IMR-90 (cell line): ENCODE data around the gene SPECC1L. TPM values are rescaled to one million over a fixed set of nuclear protein-coding genes. Genes with fewer than 3 reads are reported as not detected.

Experiments
- ATAC-seq: fragments of 200-7000 bp; cut with Tn5 transposase; 2 replicates; pipeline ENCODE4 v1.9.1; 2020; ENCODE audit warnings: low read depth, mild to moderate bottlenecking, moderate library complexity
- BruUV-seq: library from RNA; stranded (reverse); fragments of 400-500 nt; replicated peaks from 2 replicates; lab custom pipeline; 2021; lab: Mats Ljungman, UMichigan
- CTCF ChIA-PET: fragments of 300-600 bp; formaldehyde crosslinking; extraction: SDS; loops from one replicate; lab custom pipeline; 2021; ENCODE audit warnings: antibody characterized with exemption; lab: Yijun Ruan, JAX
- POLR2A ChIA-PET: fragments of 300-600 bp; sonication (Branson Sonifier 250); formaldehyde crosslinking; loops from one replicate; lab custom pipeline; 2022; ENCODE audit warnings: antibody characterized with exemption; ENCODE audit not compliant: unreplicated experiment; lab: Charles Lee
- DNase-seq: peaks from one replicate; pipeline ENCODE4 v3.0.0; 2013
- H2AFZ ChIP-seq: replicated peaks from 2 replicates; pipeline ENCODE3; 2013; ENCODE audit warnings: low read length, mild to moderate bottlenecking; ENCODE audit not compliant: poor library complexity
- H2AK5ac ChIP-seq: 2 replicates; pipeline ENCODE4 v1.6.1; 2013; ENCODE audit warnings: low read depth, low read length, inconsistent platforms
- H2AK9ac ChIP-seq: replicated peaks from 2 replicates; pipeline ENCODE3; 2013; ENCODE audit warnings: mild to moderate bottlenecking, low read depth, low read length, moderate library complexity; ENCODE audit not compliant: poor library complexity
- H2BK120ac ChIP-seq: 2 replicates; pipeline ENCODE4 v1.6.1; 2013; ENCODE audit warnings: low read depth, low read length, inconsistent platforms
- H2BK15ac ChIP-seq: 3 replicates; pipeline ENCODE4 v1.6.1; 2013; ENCODE audit warnings: low read depth, low read length, inconsistent platforms
- H2BK20ac ChIP-seq: 2 replicates; pipeline ENCODE4 v1.6.1; 2013; ENCODE audit warnings: low read depth, mild to moderate bottlenecking, inconsistent platforms, low read length, moderate library complexity
- H2BK5ac ChIP-seq: 2 replicates; pipeline ENCODE4 v1.6.1; 2013; ENCODE audit warnings: mild to moderate bottlenecking, low read depth, low read length, inconsistent platforms; ENCODE audit not compliant: poor library complexity, severe bottlenecking
- H3K14ac ChIP-seq: replicated peaks from 2 replicates; pipeline ENCODE4 v1.6.1; 2013; ENCODE audit warnings: low read depth, low read length, inconsistent platforms
- H3K18ac ChIP-seq: 2 replicates; pipeline ENCODE4 v1.6.1; 2013; ENCODE audit warnings: low read depth, low read length, control low read depth
- H3K23ac ChIP-seq: 2 replicates; pipeline ENCODE4 v1.6.1; 2013; ENCODE audit warnings: low read depth, low read length, inconsistent platforms
- H3K27ac ChIP-seq: 2 replicates; pipeline ENCODE4 v1.5.1; 2013; ENCODE audit warnings: mild to moderate bottlenecking, control low read depth, low read length; ENCODE audit not compliant: insufficient read depth
- H3K27me3 ChIP-seq: 2 replicates; pipeline ENCODE4 v1.6.1; 2013; ENCODE audit warnings: low read length; ENCODE audit not compliant: control insufficient read depth, insufficient read depth
- H3K36me3 ChIP-seq: 2 replicates; pipeline ENCODE4 v1.6.1; 2013; ENCODE audit warnings: low read length, mixed read lengths; ENCODE audit not compliant: control insufficient read depth, insufficient read depth
- H3K4ac ChIP-seq: 2 replicates; pipeline ENCODE4 v1.6.1; 2013; ENCODE audit warnings: low read depth, low read length, inconsistent platforms
- H3K4me1 ChIP-seq: 2 replicates; pipeline ENCODE4 v1.6.1; 2013; ENCODE audit warnings: low read length, mixed read lengths; ENCODE audit not compliant: control insufficient read depth, insufficient read depth
- H3K4me2 ChIP-seq: 2 replicates; pipeline ENCODE4 v1.6.1; 2013; ENCODE audit warnings: low read depth, mild to moderate bottlenecking, control low read depth, low read length, moderate library complexity
- H3K4me3 ChIP-seq: 2 replicates; pipeline ENCODE4 v1.5.1; 2013; ENCODE audit warnings: low read depth, mild to moderate bottlenecking, control low read depth, low read length, moderate library complexity; ENCODE audit not compliant: insufficient read depth
- H3K56ac ChIP-seq: 2 replicates; pipeline ENCODE4 v1.6.1; 2013; ENCODE audit warnings: low read length, inconsistent platforms; ENCODE audit not compliant: insufficient read depth; ENCODE audit errors: extremely low read depth
- H3K79me1 ChIP-seq, 2 experiments: 2 replicates each; pipeline ENCODE4 v1.6.1; 2013; ENCODE audit warnings: low read length in 2 of 2, inconsistent platforms in 1 of 2, low read depth in 1 of 2
- H3K9ac ChIP-seq: 2 replicates; pipeline ENCODE4 v1.6.1; 2013; ENCODE audit warnings: low read depth, low read length, control low read depth
- H3K9me1 ChIP-seq: 2 replicates; pipeline ENCODE4 v1.6.1; 2013; ENCODE audit warnings: low read length, inconsistent platforms; ENCODE audit not compliant: insufficient read depth
- H3K9me3 ChIP-seq: 2 replicates; pipeline ENCODE4 v1.6.1; 2013; ENCODE audit warnings: low read length; ENCODE audit not compliant: control insufficient read depth, insufficient read depth
- H4K20me1 ChIP-seq: 2 replicates; pipeline ENCODE4 v1.6.1; 2013; ENCODE audit warnings: low read length, inconsistent platforms; ENCODE audit not compliant: insufficient read depth
- H4K5ac ChIP-seq: 2 replicates; pipeline ENCODE4 v1.6.1; 2013; ENCODE audit warnings: mild to moderate bottlenecking, low read depth, low read length, control low read depth
- H4K8ac ChIP-seq, 2 experiments: 2 replicates each; pipeline ENCODE4 v1.6.1; 2013; ENCODE audit warnings: low read depth in 2 of 2, low read length in 2 of 2, control low read depth in 1 of 2, inconsistent platforms in 1 of 2
- H4K91ac ChIP-seq: 2 replicates; pipeline ENCODE4 v1.6.1; 2013; ENCODE audit warnings: low read depth, low read length, inconsistent platforms; ENCODE audit not compliant: insufficient read depth
- BHLHE40 ChIP-seq: fragments of 150-350 bp; IDR thresholded peaks from 2 replicates; pipeline ENCODE4 v1.6.1; 2016; ENCODE audit warnings: mild to moderate bottlenecking, low read depth, low read length
- CEBPB ChIP-seq: IDR thresholded peaks from 2 replicates; pipeline ENCODE4 v1.6.1; 2012; ENCODE audit warnings: low read depth, low read length, improper control_type of control experiment
- CHD1 ChIP-seq: IDR thresholded peaks from 2 replicates; pipeline ENCODE4 v1.6.1; 2012; ENCODE audit warnings: low read depth, low read length, improper control_type of control experiment
- FOS ChIP-seq: fragments of 150-350 bp; IDR thresholded peaks from 2 replicates; pipeline ENCODE4 v1.6.1; 2016; ENCODE audit warnings: low read depth, low read length
- MAFK ChIP-seq: IDR thresholded peaks from 2 replicates; pipeline ENCODE4 v1.6.1; 2012; ENCODE audit warnings: low read depth, low read length, improper control_type of control experiment
- MAZ ChIP-seq: IDR thresholded peaks from 2 replicates; pipeline ENCODE4 v1.6.1; 2012; ENCODE audit warnings: low read depth, mild to moderate bottlenecking, low read length, improper control_type of control experiment, moderate library complexity, borderline replicate concordance
- NFE2L2 ChIP-seq: fragments of 150-350 bp; IDR thresholded peaks from 2 replicates; pipeline ENCODE4 v1.6.1; 2016; ENCODE audit warnings: low read depth, mild to moderate bottlenecking, low read length
- POLR2A ChIP-seq: IDR thresholded peaks from 2 replicates; pipeline ENCODE4 v1.6.1; 2012; ENCODE audit warnings: mild to moderate bottlenecking, low read depth, low read length
- RAD21 ChIP-seq: IDR thresholded peaks from 2 replicates; pipeline ENCODE4 v1.6.1; 2012; ENCODE audit warnings: low read length, improper control_type of control experiment
- RCOR1 ChIP-seq: IDR thresholded peaks from 2 replicates; pipeline ENCODE4 v1.6.1; 2012; ENCODE audit warnings: mild to moderate bottlenecking, low read length, improper control_type of control experiment; ENCODE audit not compliant: insufficient replicate concordance
- SMC3 ChIP-seq: fragments of 150-350 bp; IDR thresholded peaks from 2 replicates; pipeline ENCODE4 v1.6.1; 2016; ENCODE audit warnings: low read depth, mild to moderate bottlenecking, antibody characterized with exemption, low read length, moderate library complexity
- WGBS, 2 experiments: methylation state at CpG; one replicate each; pipeline versions ENCODE4 v1.1.5 to v1.1.7; 2013; ENCODE audit warnings: missing lambda C conversion rate in 2 of 2; ENCODE audit not compliant: insufficient read length in 1 of 2; ENCODE audit errors: extremely low coverage in 2 of 2; 5-methylcytosine and 5-hydroxymethylcytosine counted together
- dilution Hi-C: fragments of 300-500 bp; cut with HindIII; formaldehyde crosslinking; loops from one replicate; pipeline ENCODE4 v1.14.3; 2018; ENCODE audit warnings: low sequenced_read_pairs; ENCODE audit not compliant: unreplicated experiment
- in situ Hi-C: fragments of 300-500 bp; cut with MboI; formaldehyde crosslinking; loops from 3 replicates; pipeline ENCODE4 v1.14.3; 2019; ENCODE audit warnings: low sequenced_read_pairs, inconsistent platforms, mixed read lengths
- intact Hi-C: fragments of 100-400 bp; cut with micrococcal nuclease; formaldehyde crosslinking; loops from 2 replicates; pipeline ENCODE4 v1.10.0; 2022
- polyA plus RNA-seq, 3 experiments: library from polyadenylated mRNA; depleted of rRNA; stranded (reverse); fragments of >200 nt; gene quantifications; 2 replicates each; pipeline ENCODE4 v1.2.3, GENCODE V29; 2012; ENCODE audit warnings: low replicate concordance in 1 of 3
- total RNA-seq: library from RNA; depleted of rRNA; stranded (reverse); fragments of >200 nt; gene quantifications from 2 replicates; pipeline ENCODE4 v1.2.3, GENCODE V29; 2012
- TF ChIP-seq, protein P1 (sequence below): fragments of 150-350 bp; IDR thresholded peaks from 2 replicates; pipeline ENCODE4 v1.6.1; 2017; ENCODE audit warnings: mild to moderate bottlenecking, antibody characterized with exemption, low read length, low read depth
- TF ChIP-seq, protein P2 (sequence below): conservative IDR thresholded peaks from 2 replicates; pipeline ENCODE4 v1.5.1; 2012; ENCODE audit warnings: mild to moderate bottlenecking, low read depth, low read length, improper control_type of control experiment

SPECC1L gene
- total and polyA plus RNA-seq, 2 of the 4 experiments (the other 2 are of a cell fraction) = 18.7 to 44.1 TPM

DNA sequence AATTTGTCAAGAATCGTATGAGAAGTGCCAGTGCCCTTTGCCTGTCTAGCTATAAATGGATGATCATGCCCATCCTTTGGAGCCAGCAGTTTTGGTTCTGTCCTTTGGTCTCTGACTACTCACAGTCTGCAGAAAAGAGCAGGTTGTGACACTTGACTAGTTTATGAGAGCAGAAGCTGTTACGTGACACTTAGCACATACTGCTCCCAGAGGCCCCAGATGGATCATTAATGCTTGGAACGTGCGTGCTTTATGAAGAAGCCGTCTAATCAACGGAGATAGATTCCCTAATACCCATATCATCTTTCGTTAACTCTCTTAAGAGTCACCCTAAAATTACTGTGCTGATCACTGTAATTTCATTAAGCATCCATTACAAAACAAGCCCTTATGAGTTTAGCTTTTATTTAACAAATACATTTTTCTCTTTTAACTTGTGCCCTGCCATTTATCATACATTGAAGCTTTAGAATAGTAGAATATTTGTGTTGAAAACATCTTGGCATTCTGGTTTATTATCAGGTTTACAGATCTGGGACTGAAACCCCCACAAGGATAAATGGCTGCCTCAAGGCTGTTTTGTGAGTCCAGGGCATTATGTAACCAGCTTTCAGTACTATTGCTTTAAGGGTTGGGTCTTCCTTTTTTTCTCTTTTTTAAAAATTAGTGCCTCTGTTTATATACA, 109.7 kb downstream of the SPECC1L start:
- Histone ChIP-seq H3K9me3 (no peaks in the 10 kb centered on the region), H3K9me1 (0 out of 2 replicates have a peak, but pooled peaks cover 2% of the 10 kb centered on the region), H3K4me1 (no peaks in the 10 kb centered on the region), H3K36me3 (peaks cover 16% of the 10 kb centered on the region; the same call in 1 of the 2 replicates), H3K4me2 (no peak overlapping the region), H4K8ac (no peak overlapping the region), H2BK15ac (no peak overlapping the region), H3K23ac (no peak overlapping the region), H4K20me1 (no peaks in the 10 kb centered on the region), H3K56ac (no peak overlapping the region), H2BK20ac (no peak overlapping the region), H3K18ac (no peak overlapping the region), H2AK9ac (no peak overlapping the region), H3K27me3 (no peaks in the 10 kb centered on the region), H3K4ac (no peak overlapping the region), H3K27ac (no peak overlapping the region), H4K91ac (no peak overlapping the region), H2AK5ac (no peak overlapping the region), H2BK5ac (no peak overlapping the region), H3K4me3 (no peak overlapping the region), H3K79me1 (peaks cover 2 to 20% of the 10 kb centered on the region in 2 experiments; a peak in 3 of 4 replicates), H2AFZ (no peak overlapping the region), H3K9ac (no peak overlapping the region), H3K14ac (no peak overlapping the region), H2BK120ac (no peak overlapping the region), H4K5ac (no peak overlapping the region)
- no peak for ATAC-seq
- DNase-seq = no peak
- 90% methylated on average over 1 of the region's 7 CpGs; no CpG with 5 or more reads in 1 of the 2 experiments for WGBS, 2 experiments
- intact Hi-C loops (no loop called here), dilution Hi-C loops (no loop called here), in situ Hi-C loops (no loop called here)
- POLR2A ChIA-PET = no interaction called here
- CTCF ChIA-PET = interaction anchor here (0.7 kb wide), 1 partner anchor 75 kb away, joined by 4 read pairs; no protein-coding TSS in a partner anchor
- no peak for TF ChIP-seq MAFK
- TF ChIP-seq POLR2A = no peak
- TF ChIP-seq SMC3 = no peak
- TF ChIP-seq RAD21 = no peak
- TF ChIP-seq CEBPB = no peak
- no peak for TF ChIP-seq RCOR1
- TF ChIP-seq MAZ = no peak
- TF ChIP-seq BHLHE40 = no peak
- TF ChIP-seq FOS = no peak
- TF ChIP-seq, protein P1, sequence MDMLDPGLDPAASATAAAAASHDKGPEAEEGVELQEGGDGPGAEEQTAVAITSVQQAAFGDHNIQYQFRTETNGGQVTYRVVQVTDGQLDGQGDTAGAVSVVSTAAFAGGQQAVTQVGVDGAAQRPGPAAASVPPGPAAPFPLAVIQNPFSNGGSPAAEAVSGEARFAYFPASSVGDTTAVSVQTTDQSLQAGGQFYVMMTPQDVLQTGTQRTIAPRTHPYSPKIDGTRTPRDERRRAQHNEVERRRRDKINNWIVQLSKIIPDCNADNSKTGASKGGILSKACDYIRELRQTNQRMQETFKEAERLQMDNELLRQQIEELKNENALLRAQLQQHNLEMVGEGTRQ = no peak
- TF ChIP-seq CHD1 = no peak
- TF ChIP-seq, protein P2, sequence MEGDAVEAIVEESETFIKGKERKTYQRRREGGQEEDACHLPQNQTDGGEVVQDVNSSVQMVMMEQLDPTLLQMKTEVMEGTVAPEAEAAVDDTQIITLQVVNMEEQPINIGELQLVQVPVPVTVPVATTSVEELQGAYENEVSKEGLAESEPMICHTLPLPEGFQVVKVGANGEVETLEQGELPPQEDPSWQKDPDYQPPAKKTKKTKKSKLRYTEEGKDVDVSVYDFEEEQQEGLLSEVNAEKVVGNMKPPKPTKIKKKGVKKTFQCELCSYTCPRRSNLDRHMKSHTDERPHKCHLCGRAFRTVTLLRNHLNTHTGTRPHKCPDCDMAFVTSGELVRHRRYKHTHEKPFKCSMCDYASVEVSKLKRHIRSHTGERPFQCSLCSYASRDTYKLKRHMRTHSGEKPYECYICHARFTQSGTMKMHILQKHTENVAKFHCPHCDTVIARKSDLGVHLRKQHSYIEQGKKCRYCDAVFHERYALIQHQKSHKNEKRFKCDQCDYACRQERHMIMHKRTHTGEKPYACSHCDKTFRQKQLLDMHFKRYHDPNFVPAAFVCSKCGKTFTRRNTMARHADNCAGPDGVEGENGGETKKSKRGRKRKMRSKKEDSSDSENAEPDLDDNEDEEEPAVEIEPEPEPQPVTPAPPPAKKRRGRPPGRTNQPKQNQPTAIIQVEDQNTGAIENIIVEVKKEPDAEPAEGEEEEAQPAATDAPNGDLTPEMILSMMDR = no peak
- TF ChIP-seq NFE2L2 = no peak
- no TSS peak for BruUV-seq
